Raji (cell line): Measurements from ENCODE around the gene ZNF273.

Experiments
- POLR2A ChIP-seq: IDR thresholded peaks from 2 replicates; pipeline ENCODE4 v1.6.1; 2011; ENCODE audit warnings: low read depth, low read length, control low read depth; ENCODE audit not compliant: insufficient read depth

ZNF273 gene

GRCh38 chr7:64902806-64903721, at the start of gene ZNF273:
ZNF273 (plus strand) TSS chr7:64903273; CDS start chr7:64903318, 45 bp downstream.
- TF ChIP-seq POLR2A: peak; percentile 90

GRCh38 chr7:64853679-64854078, 49.4 kb upstream of the ZNF273 start:
- TF ChIP-seq POLR2A: no peak

DNA sequence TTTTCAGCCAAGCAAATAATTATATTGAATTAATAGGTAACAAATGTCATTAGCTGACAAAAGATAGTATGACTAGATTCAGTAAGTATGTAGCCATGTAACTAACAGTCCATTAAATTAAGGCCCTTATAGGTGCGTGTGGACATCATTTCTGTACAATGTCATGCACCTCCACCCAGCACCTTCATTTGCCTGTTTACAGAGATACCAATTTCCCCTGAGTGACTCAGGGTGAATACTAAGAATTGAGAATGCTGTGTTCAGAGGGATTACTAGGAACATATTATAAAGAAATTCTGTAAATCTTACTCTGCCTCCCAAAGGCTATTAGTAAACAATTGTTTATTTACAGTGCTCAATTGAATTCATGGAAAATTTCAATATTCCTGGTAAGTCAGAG, 48.1 kb upstream of the ZNF273 start:
- TF ChIP-seq POLR2A: no peak

- TF ChIP-seq POLR2A: no peak
These were observed 40.1 kb upstream of the ZNF273 start for GRCh38 chr7:64863021-64863420.

DNA sequence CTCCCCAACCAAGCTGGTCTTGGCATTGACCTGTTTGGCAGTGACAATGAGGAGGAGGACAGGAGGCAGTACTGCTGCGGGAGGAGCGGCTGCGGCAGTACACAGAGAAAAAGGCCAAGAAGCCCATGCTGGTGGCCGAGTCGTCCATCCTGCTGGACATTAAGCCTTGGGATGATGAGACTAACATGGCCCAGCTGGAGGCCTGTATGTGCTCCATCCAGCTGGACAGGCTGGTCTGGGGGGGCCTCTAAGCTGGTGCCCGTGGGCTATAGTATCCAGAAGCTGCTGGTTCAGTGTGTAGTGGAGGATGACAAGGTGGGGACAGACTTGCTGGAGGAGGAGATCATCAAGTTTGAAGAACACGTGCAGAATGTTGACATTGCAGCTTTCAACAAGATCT, 39.1 kb upstream of the ZNF273 start:
- TF ChIP-seq POLR2A: no peak

DNA sequence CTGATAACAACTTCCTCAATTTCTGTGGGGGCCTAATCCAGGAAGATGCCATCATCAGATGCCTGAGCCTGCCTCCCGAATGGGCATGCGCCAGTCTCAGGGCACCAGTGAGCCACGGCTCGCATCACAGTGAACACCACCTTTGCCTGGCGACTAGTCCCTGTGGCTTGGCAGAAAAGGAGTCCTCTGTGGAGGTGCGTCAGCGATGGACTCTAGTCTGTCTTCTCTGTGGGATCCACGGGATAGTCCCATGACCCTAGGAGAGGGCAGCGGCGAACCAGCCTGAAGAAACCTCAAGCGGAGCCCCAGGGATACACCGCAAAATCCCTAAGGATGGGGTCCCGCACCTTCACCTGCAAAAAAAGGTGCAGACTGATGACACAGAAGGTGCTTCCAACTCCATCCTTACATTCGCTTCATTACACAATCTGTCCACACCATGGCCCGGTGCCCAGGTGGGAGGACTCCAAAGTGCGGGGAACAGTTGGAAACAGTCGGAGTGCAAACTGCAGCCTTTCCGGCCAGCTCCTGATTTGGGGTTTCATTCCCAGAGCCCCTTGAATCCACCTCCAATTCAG, 35.1 kb upstream of the ZNF273 start:
- TF ChIP-seq POLR2A: no peak

DNA sequence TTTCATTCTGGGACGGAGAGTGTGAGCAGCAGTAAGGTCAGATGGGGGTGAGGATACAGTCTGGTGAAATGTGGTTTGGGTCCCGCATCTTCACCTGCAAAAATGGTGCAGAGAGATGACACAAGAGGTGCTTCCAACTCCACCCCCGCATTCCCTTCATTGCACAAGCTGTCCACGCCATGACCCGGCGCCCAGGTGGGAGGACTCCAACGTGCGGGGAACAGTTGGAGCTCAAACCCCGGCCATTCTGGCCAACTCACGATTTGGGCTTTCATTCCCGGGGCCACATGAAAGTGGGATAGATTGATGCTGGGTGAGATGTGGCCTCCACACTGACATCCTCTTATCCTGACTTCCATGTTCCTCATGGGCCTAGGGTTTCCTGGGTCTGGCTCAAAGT, 34.6 kb upstream of the ZNF273 start:
- no peak for TF ChIP-seq POLR2A

DNA sequence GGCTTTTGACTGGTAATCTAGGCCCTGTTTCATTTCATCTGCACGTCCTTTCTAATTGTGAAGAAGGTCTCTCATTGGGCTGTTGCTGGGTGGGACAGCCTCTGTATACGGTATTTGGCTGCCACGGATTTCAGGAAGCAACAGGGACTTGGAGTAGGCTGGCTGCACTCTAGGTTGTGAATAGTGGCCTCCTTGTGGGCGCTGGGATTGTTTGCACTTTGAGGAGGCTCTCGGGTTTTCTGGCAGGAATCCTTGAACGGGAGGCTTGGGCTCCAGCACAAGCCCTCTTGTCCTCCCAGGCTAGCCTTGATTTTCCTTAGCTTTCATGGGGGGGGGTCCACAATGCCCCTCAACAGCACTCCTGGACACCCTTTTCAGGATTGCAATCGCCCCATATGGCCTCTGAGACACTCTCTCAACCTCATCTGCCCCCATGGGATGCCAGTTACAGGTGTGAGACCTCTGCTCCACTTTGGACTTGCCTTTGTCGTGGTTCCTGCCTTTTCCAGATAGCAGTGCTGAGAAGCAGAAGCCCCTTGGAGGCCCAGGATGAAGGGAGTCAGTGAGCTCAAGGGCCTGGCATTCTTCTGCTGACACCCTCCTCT, 33.9 kb upstream of the ZNF273 start:
- TF ChIP-seq POLR2A: no peak

- no peak for TF ChIP-seq POLR2A
These were observed 33.0 kb upstream of the ZNF273 start for GRCh38 chr7:64869912-64870562.

DNA sequence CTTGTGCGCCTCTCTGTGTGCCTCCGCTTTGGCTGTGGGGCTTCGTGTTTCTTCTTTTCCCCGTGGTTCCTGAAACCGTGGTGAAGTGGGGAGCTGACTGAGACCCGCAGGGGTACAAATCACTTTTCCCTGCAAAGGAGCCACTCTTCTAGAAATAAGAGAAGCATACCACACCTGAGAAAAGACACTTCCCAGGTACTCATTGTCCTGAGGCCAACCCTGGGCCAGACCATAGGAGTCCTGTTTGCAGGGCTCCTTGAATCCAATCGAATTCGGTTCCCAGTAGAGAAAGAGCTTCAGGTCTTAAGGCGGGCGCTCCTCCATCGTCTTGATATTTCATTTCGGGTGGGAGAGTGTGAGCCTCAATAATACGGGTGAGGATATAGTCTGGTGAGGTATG, 32.4 kb upstream of the ZNF273 start:
- TF ChIP-seq POLR2A: no peak

GRCh38 chr7:64871761-64872160, 31.3 kb upstream of the ZNF273 start:
- TF ChIP-seq POLR2A: no peak

DNA sequence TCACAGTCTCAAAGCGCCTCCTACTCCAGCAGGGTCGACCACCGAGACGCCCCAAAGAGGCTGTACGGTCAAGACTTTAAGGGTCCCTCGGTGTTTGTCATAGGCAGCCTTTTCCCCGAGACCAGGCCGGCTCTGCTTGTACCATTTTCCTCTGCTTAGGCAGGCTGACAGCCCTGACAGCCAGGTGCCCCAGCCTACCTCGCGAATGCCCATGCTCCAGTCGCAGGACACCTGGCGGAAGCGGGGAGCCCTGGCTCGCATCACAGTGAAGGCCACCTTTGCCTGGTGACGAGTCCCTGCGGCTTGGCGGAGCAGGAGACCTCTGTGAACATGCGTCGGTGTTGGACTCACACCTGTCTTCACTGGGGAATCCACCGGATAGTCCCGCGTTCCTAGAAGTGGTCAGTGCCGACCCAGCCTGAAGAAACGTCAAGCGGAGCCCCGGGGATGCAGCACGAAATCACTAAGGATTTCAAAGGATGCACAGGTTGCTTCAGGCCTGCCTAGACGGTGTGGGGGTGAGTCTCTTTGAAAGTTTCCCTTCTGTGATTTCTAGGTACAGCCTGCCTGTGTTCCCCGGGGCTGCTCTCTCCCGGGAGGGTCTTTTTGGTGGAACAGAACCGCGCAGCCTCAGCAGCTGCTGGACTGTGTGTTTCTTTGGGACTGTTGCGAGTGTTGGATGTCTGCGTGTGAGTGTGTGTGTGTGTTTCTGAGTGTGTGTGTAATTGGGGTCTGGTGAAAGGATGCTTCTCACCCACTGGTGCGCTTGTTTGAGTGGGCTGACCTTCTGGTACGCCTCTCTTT, 30.5 kb upstream of the ZNF273 start:
- TF ChIP-seq POLR2A: no peak

- no peak for TF ChIP-seq POLR2A
These were observed 29.9 kb upstream of the ZNF273 start for GRCh38 chr7:64873155-64873500.

GRCh38 chr7:64873517-64873916, 29.6 kb upstream of the ZNF273 start:
- TF ChIP-seq POLR2A: no peak

DNA sequence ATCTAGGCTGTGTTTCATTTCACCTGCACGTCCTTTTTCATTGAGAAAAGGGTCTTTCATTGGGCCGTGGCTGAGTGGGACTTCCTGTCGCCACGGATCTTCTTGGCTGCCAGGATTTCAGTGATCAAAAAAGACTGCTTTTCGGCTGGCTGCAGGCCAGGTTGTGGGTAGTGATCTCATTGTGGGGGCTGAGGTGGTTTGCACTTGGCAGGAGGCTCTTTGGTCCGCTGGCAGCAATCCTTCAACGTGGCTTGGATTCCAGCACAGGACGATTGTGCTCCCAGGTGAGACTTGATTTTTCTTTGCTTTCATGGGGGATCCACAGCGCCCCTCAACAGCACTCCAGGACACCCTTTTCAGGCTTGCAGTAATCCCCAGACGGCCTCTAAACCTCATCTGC, 29.0 kb upstream of the ZNF273 start:
- TF ChIP-seq POLR2A: no peak
